Activated naive CD4-positive, alpha-beta T cell treated with anti-CD3 and anti-CD28 coated beads, Interleukin-2, amount 10 ng/mL, durations not matched to agents 7 days and 5 days (primary cell): Measurements from ENCODE around the gene KRTAP5-8.
"Not testable (repeated sequence)": the region's sequence is repeated elsewhere in the genome, so short reads cannot be mapped to it uniquely, and the experiment has no call there.

ENCODE experiments used
- CTCF ChIA-PET: fragments of 350-600 bp; sonication (Branson Sonifier 250); formaldehyde crosslinking; loops from one replicate; lab custom pipeline; 2021; ENCODE audit warnings: antibody characterized with exemption; lab: Charles Lee
- DNase-seq: peaks from one replicate; pipeline ENCODE4 v3.0.0-alpha.2; 2020
- H3K27ac Mint-ChIP-seq: one replicate; pipeline ENCODE4 v1.8.0; 2021; ENCODE audit warnings: mild to moderate bottlenecking, moderate library complexity, mixed read lengths
- H3K27me3 Mint-ChIP-seq: one replicate; pipeline ENCODE4 v1.8.0; 2021; ENCODE audit warnings: mild to moderate bottlenecking, mixed read lengths
- H3K36me3 Mint-ChIP-seq: one replicate; pipeline ENCODE4 v1.8.0; 2021; ENCODE audit warnings: mixed read lengths
- H3K4me1 Mint-ChIP-seq: one replicate; pipeline ENCODE4 v1.8.0; 2021; ENCODE audit warnings: mixed read lengths
- H3K4me3 Mint-ChIP-seq: one replicate; pipeline ENCODE4 v1.8.0; 2021; ENCODE audit warnings: mild to moderate bottlenecking, moderate library complexity, mixed read lengths
- H3K9me3 Mint-ChIP-seq: one replicate; pipeline ENCODE4 v1.8.0; 2021; ENCODE audit warnings: mixed read lengths

Gene KRTAP5-8

DNA sequence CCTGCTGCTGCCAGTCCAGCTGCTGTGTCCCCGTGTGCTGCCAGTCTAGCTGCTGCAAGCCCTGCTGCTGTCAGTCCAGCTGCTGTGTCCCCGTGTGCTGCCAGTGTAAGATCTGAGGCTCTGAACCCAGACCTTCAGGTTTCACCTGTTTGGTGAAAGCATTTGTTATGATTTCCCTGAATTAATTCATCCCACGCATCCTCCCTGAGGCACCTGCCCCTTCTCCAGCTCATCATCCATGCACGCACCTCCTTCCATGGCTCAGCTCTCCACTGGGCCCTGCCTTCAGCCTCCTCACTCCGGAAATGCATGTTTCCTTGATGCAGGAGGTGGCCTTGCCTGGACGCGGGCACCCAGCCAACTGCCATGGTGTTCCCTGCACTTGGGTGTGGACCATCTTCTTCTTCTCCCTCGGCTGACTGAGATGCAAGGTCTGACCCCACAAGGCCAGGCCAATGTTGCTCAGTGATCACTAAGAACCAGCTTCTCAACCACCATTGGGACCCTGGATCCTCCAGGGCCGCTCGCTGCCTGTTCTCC lies 28.3 kb downstream of the KRTAP5-8 start:
- H3K9me3 Mint-ChIP-seq: no peaks in the 10 kb centered on the region
- H3K27ac Mint-ChIP-seq: no peak overlapping the region
- no peak for DNase-seq
- peaks cover 30% of the 10 kb centered on the region for H3K27me3 Mint-ChIP-seq
- no peaks in the 10 kb centered on the region for H3K4me1 Mint-ChIP-seq
- H3K4me3 Mint-ChIP-seq: no peak overlapping the region
- CTCF ChIA-PET: no interaction called here
- H3K36me3 Mint-ChIP-seq: no peaks in the 10 kb centered on the region

DNA sequence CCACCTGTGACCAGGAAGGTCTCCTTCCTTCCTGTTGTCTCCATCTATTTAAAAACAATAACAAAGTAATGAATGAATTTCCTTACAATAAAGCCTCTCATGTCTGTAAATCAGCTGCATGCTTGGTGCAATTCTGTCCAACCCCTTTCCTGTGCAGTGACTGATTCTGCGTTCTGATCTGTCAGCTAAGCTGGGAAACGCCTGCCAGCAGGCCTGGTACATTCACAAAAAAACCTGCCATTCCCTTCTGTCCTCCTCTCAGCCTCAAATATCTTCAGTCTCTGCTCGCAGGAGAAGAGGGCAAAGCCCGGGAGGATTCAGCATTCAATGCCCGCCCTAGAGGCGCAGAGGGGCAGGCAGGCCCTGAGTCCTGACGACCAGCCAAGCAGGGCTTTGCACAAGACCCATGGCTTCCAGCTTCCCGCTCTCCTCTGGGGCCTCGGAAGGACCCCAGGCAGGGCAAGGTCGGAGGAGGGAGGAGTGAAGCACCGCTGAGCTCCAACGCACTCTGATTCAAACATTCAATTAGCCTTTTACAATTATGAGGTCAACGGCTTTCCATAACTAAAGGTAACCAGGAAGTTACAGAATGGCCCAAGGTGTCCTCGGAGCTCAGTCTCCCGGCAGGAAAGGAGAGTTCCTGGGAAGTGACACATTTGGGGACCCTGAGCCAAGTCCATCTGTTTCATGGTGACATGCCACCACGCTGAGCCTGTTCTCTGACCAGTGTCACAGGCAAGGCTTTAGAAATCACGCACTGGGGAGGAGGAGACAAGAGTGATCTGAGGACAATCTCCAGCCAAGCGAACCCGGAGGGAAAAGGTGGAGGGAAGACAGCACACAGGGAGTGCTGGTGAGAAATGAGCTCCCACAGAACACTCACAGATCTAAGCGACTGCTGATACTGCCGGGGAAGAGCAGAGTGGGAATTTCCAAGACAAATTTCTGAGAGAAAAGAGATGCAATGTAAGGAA lies 29.1 kb downstream of the KRTAP5-8 start:
- CTCF ChIA-PET, H3K9me3 Mint-ChIP-seq, H3K4me1 Mint-ChIP-seq, H3K36me3 Mint-ChIP-seq, DNase-seq, H3K27ac Mint-ChIP-seq, H3K4me3 Mint-ChIP-seq: not testable (repeated sequence)
- H3K27me3 Mint-ChIP-seq: peaks cover 30% of the 10 kb centered on the region

DNA sequence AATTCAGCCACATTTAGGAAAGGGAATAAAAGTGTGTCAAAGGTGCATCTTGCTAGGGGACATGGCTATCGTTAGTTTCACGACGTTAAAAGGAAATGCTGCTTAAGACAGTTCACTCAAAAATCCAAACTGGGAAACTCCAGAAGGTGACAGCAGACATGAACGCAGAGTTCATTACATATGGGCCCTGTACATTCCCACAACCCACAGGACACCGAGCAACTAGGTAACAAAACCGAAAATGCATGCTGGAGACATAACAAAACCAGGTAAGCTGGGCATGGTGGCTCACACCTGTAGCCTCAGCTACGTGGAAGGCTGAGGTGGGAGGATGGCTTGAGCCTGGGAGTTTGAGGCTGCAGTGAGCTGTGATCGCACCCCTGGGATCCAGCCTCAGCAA lies 29.8 kb downstream of the KRTAP5-8 start:
- H3K4me3 Mint-ChIP-seq, CTCF ChIA-PET, DNase-seq, H3K36me3 Mint-ChIP-seq, H3K27ac Mint-ChIP-seq, H3K9me3 Mint-ChIP-seq, H3K4me1 Mint-ChIP-seq: not testable (repeated sequence)
- H3K27me3 Mint-ChIP-seq: peaks cover 30% of the 10 kb centered on the region

DNA sequence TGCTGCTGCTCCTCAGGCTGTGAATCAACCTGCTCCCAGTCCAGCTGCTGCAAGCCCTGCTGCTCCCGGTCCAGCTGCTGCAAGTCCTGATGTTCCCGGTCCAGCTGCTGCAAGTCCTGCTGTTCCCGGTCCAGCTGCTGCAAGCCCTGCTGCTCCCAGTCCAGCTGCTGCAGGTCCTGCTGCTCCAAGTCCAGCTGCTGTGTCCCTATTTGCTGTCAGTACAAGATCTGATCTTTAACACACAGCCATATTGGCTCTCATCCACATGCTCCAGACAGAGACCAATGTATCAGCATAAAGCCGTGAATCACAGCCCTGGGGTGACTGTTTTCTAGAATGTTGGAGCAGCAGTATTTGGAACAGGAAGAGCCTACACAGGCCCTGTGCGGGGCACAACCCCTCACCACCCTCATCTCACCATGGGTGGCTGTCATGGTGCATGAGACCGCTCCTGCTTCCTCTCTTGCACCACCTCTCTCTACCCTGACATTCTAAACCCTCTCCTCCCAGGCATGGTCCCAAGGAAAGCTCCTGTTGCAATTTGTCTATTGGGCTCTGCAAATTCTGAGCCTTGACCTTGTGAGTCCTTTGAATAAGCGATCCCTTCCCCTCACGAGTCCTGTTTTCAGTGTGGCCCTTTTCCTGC lies 31.0 kb downstream of the KRTAP5-8 start:
- H3K4me3 Mint-ChIP-seq: no peak overlapping the region
- no peak for DNase-seq
- no peak overlapping the region for H3K27ac Mint-ChIP-seq
- no peaks in the 10 kb centered on the region for H3K4me1 Mint-ChIP-seq
- H3K36me3 Mint-ChIP-seq: no peaks in the 10 kb centered on the region
- H3K27me3 Mint-ChIP-seq: peaks cover 20% of the 10 kb centered on the region
- CTCF ChIA-PET: no interaction called here
- no peaks in the 10 kb centered on the region for H3K9me3 Mint-ChIP-seq

DNA sequence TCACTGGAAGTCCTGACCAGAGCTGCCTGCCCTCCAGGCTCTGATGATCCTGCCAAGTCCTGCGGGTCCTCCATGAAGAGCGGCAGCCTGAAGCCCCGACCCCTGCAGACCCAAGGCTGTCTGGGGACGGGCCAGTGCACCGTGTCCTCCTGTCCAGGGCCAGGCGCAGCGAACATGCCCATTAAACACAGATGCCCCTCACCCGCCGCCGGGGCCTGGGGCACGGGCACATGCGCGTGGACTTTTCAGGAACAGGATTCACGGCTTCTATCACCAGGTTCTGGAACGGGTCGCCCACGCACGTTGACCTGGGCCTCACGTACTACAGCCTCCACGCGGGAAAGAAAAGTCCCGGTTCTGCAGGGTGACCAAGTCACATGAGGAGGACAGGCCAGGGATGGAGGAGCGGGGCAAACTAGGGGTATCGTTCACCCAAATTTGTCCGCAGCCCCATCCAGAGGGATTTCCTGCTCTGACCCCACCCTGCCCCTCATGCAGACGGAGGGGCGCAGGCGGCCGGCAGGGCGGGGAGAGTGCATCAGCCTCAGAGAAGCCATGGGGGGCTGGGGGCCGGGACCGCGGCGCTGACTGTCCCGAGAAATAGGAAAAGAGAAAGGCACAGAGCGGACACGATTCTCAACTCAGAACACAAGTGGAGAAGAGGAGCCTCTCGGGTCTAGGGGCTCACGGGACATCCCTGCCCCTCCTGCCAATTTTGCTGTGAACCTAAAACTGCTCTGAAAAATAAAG lies 33.5 kb downstream of the KRTAP5-8 start:
- H3K27ac Mint-ChIP-seq, CTCF ChIA-PET, H3K27me3 Mint-ChIP-seq, DNase-seq, H3K36me3 Mint-ChIP-seq, H3K9me3 Mint-ChIP-seq, H3K4me1 Mint-ChIP-seq, H3K4me3 Mint-ChIP-seq: not testable (repeated sequence)

DNA sequence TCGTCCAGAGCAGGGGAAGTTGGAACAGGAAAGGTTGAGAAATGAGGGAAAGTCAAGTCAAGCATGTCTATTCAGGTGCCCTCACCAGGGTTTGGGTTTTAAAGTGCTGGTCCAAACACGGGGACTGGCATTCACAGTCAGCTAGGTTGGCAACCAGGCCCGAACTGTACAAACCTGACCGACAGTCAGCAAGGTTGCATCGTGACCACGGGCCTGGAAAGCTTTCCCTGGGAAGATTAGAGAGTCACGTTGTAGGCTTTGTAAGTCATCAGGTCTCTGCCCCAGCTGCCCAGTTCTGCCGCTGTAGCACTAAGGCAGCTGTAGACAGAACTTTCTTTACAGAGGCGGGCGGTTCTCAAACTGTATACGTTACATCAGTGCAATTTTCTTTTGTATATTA lies 35.0 kb downstream of the KRTAP5-8 start:
- H3K36me3 Mint-ChIP-seq: no peaks in the 10 kb centered on the region
- DNase-seq: no peak
- H3K9me3 Mint-ChIP-seq: no peaks in the 10 kb centered on the region
- no peak overlapping the region for H3K27ac Mint-ChIP-seq
- CTCF ChIA-PET: no interaction called here
- H3K27me3 Mint-ChIP-seq: peaks cover 4% of the 10 kb centered on the region
- no peak overlapping the region for H3K4me3 Mint-ChIP-seq
- H3K4me1 Mint-ChIP-seq: no peaks in the 10 kb centered on the region

DNA sequence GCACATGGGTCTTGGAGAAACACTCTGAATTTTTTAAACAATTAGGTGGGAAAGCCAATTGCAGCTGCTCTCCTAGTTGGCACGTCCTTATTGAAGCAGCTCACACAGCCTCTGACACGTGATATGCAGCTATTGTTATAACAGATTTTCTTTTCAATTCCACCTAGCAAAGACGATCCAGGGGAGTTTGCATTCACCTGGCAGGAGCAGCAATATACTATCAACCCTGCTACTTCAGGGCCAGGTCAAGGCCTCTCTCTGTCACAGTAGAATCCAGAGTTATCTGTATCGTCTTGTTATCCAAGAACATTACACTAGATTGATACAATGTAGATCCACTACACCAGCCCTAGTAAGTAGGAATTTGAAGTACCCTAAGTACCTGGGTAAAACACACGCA lies 36.6 kb downstream of the KRTAP5-8 start:
- no peak for DNase-seq
- no peaks in the 10 kb centered on the region for H3K27me3 Mint-ChIP-seq
- CTCF ChIA-PET: interaction anchor here (1.4 kb wide), 1 partner anchor 8 kb away, joined by 3 read pairs; no protein-coding TSS in a partner anchor
- no peak overlapping the region for H3K4me3 Mint-ChIP-seq
- H3K27ac Mint-ChIP-seq: no peak overlapping the region
- no peaks in the 10 kb centered on the region for H3K36me3 Mint-ChIP-seq
- H3K4me1 Mint-ChIP-seq: no peaks in the 10 kb centered on the region
- no peaks in the 10 kb centered on the region for H3K9me3 Mint-ChIP-seq

DNA sequence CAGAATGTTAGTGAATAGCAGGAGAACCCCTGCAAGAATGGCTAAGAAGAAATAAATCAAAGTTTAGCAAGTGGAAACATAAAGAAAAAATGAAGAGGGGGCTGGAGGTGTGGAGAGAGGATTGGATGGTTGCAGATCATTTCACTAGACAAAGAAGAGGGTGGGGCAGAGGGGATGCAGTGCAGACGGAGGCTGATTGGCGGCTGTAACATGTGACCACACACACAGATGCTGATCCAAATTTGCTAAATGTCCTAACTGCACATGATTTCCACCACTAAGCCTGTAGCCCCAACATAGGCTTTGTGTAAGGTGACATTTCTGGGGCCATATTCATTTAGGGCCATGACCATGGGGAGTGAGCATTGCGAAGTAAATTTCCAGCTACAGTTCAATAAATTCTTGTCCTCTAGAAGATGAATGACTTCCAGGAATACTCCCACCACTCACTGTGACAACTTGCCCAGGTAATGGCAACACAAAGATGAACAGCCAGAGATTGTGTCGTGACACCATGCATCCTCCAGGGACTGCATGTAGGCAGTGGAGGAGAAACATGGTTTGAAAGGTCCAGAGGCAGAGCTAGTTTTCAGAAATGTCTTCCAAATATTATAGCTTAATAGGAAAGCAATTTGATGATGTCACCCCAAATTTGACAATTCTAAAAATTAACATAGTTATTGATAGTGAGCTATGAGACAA lies 38.0 kb downstream of the KRTAP5-8 start:
- Mint-ChIP-seq H3K4me3 (no peak overlapping the region), H3K36me3 (no peaks in the 10 kb centered on the region), H3K27me3 (peaks cover 11% of the 10 kb centered on the region), H3K27ac (no peak overlapping the region), H3K9me3 (no peaks in the 10 kb centered on the region), H3K4me1 (peaks cover 2% of the 10 kb centered on the region)
- DNase-seq: no peak
- CTCF ChIA-PET: no interaction called here

DNA sequence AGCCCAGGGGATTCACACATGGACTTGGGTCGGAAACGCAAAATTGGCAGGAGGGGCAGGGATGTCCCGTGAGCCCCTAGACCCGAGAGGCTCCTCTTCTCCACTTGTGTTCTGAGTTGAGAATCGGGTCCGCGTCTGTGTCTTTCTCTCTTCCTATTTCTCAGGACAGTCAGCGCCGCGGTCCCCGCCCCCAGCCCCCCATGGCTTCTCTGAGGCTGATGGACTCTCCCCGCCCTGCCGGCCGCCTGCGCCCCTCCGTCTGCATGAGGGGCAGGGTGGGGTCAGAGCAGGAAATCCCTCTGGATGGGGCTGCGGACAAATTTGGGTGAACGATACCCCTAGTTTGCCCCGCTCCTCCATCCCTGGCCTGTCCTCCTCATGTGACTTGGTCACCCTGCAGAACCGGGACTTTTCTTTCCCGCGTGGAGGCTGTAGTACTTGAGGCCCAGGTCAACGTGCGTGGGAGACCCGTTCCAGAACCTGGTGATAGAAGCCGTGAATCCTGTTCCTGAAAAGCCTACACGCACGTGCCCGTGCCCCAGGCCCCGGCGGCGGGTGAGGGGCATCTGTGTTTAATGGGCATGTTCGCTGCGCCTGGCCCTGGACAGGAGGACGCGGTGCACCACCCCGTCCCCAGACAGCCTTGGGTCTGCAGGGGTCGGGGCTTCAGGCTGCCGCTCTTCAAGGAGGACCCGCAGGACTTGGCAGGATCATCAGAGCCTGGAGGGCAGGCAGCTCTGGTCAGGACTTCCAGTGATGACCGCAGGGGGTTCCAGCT lies 39.1 kb downstream of the KRTAP5-8 start:
- H3K36me3 Mint-ChIP-seq, CTCF ChIA-PET: not testable (repeated sequence)

DNA sequence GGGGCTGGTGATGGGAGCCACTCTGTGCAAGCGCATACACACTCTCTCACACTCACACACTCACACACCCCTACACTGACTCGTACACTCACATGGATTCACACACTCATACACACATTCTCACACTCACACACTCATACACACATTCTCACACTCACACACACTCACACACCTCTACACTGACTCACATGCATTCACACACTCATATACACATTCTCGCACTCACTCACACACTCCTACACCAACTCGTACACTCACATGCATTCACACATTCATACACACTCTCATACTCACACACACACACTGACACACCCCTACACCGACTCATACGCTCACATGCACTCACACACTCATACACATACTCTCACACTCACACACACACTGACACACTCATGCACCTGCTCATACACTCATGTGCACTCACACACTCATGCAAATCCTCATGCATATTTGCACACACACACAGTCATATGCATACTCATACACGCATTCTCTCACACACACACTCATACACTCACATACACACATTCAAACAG lies 39.7 kb downstream of the KRTAP5-8 start:
- H3K9me3 Mint-ChIP-seq: no peaks in the 10 kb centered on the region
- no peak overlapping the region for H3K27ac Mint-ChIP-seq

More for the DNA sequence above, 39.1 kb downstream of the KRTAP5-8 start:
- not testable (repeated sequence) for DNase-seq, H3K27ac Mint-ChIP-seq, H3K4me1 Mint-ChIP-seq, H3K9me3 Mint-ChIP-seq, H3K4me3 Mint-ChIP-seq
- H3K27me3 Mint-ChIP-seq: peaks cover 20% of the 10 kb centered on the region

DNA sequence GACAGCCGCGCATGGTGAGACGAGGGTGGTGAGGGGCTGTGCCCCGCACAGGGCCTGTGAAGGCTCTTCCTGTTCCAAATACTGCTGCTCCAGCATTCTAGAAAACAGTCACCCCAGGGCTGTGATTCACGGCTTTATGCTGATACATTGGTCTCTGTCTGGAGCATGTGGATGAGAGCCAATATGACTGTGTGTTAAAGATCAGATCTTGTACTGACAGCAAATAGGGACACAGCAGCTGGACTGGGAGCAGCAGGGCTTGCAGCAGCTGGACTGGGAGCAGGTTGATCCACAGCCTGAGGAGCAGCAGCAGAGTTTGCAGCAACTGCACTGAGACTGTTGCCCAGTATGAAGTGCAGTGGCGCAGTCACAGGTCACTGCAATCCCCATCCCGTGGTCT lies 41.7 kb downstream of the KRTAP5-8 start:
- H3K4me3 Mint-ChIP-seq, H3K9me3 Mint-ChIP-seq, H3K36me3 Mint-ChIP-seq, H3K4me1 Mint-ChIP-seq, H3K27ac Mint-ChIP-seq, DNase-seq, CTCF ChIA-PET: not testable (repeated sequence)
- peaks cover 30% of the 10 kb centered on the region for H3K27me3 Mint-ChIP-seq

More for the DNA sequence above, 39.7 kb downstream of the KRTAP5-8 start:
- DNase-seq: no peak
- no peak overlapping the region for H3K4me3 Mint-ChIP-seq
- H3K27me3 Mint-ChIP-seq: peaks cover 26% of the 10 kb centered on the region
- peaks cover 2% of the 10 kb centered on the region for H3K4me1 Mint-ChIP-seq
- CTCF ChIA-PET: no interaction called here
- no peaks in the 10 kb centered on the region for H3K36me3 Mint-ChIP-seq

DNA sequence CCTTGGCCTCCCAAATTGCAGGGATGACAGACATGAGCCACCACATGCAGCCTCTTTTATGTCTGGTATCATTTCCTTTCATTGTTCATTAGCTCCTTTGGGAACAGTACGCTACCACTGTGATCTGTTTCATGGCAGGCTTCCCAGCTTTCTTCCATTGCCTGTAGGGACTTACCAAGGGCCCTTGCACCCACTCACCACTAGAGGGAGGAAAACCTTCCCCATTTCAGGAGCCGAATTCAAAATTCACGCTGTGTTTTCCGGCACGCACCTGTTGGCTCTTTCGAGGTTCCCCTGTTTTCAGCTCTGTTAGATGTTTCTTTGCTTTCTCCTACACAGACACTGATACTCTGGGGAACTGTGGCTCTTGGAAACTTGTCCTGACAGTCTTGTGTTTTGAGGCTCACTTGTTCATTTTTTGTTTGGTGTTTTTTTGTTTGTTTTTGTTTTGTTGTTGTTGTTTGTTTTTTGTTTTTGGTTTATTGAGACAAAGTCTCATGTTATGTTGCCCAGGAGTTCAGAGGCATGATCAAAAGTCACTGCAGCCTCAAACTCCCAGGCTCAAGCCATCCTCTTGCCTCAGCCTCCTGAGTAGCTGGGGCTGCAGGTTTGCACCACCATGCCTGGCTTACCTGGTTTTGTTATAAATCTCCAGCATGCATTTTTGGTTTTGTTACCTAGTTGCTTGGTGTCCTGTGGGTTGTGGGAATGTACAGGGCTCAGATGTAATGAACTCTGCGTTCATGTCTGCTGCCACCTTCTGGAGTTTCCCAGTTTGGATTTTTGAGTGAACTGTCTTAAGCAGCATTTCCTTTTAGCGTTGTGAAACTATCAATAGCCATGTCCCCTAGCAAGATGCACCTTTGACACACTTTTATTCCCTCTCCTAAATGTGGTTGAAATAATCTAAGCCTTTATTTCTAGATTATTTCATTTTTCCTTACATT lies 42.5 kb downstream of the KRTAP5-8 start:
- H3K4me1 Mint-ChIP-seq: peaks cover 2% of the 10 kb centered on the region
- H3K36me3 Mint-ChIP-seq: no peaks in the 10 kb centered on the region
- H3K9me3 Mint-ChIP-seq: no peaks in the 10 kb centered on the region
- CTCF ChIA-PET: interaction anchor here (0.6 kb wide), 1 partner anchor 9 kb away, joined by 3 read pairs; no protein-coding TSS in a partner anchor
- no peak overlapping the region for H3K27ac Mint-ChIP-seq
- H3K27me3 Mint-ChIP-seq: peaks cover 30% of the 10 kb centered on the region
- H3K4me3 Mint-ChIP-seq: no peak overlapping the region
- peak; percentile 35 for DNase-seq
